Kasumi-1 (cell line): ENCODE data around the gene AMH.
"Not testable (repeated sequence)": the region's sequence is repeated elsewhere in the genome, so short reads cannot be mapped to it uniquely, and the experiment has no call there.

ENCODE experiments used
- DNase-seq, 2 experiments: peaks; one replicate each; lab custom pipeline; 2025; lab: John Stamatoyannopoulos, UW

Gene AMH

DNA sequence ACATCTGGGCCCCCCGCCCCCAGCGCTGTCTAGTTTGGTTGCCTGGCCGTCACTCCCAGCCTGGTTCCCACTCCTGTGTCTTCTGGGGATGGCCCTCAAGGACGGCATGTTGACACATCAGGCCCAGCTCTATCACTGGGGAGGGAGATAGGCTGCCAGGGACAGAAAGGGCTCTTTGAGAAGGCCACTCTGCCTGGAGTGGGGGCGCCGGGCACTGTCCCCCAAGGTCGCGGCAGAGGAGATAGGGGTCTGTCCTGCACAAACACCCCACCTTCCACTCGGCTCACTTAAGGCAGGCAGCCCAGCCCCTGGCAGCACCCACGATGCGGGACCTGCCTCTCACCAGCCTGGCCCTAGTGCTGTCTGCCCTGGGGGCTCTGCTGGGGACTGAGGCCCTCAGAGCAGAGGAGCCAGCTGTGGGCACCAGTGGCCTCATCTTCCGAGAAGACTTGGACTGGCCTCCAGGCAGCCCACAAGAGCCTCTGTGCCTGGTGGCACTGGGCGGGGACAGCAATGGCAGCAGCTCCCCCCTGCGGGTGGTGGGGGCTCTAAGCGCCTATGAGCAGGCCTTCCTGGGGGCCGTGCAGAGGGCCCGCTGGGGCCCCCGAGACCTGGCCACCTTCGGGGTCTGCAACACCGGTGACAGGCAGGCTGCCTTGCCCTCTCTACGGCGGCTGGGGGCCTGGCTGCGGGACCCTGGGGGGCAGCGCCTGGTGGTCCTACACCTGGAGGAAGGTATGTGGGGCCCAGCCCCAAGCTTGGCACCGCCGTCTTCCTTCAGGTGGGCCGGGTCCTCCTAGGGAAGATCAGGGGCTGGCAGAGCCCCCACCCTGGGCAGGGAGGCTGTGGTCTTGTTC is at the start of gene AMH:
TSS of gene AMH (plus strand) at position 314 of the 857 bp plus-strand sequence. CDS start at position 324, 10 bp downstream.
- DNase-seq, result no peak

- DNase-seq, result no peak
These were observed 49.1 kb upstream of the AMH start for GRCh38 chr19:2199861-2200623.

- DNase-seq, result not testable (repeated sequence)
These were observed 48.4 kb upstream of the AMH start for GRCh38 chr19:2200624-2201294.

GRCh38 chr19:2201473-2202148 is 47.5 kb upstream of the AMH start:
- no peak for DNase-seq

GRCh38 chr19:2202366-2202765 is 46.8 kb upstream of the AMH start:
- no peak for DNase-seq

DNA sequence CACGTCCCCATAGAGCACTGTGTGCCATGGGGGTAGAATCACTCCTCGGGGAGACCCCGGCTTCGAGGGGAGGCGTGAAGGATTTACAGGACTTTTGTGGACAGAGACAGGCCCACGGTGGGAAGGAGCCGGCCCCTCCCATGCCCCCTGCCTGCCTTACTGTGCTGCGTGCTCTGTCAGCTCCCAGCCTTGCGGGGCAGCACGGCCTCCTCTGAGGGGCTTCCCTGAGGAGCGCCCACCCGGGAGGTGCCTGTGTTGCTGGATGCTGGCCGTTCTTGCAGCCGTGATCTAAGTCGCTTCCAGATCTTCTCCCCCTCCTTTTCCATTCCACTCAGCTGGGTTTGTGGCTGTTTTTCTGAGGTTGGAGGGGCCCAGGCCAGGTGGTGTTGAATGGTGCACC is 42.1 kb upstream of the AMH start:
- no peak for DNase-seq

DNA sequence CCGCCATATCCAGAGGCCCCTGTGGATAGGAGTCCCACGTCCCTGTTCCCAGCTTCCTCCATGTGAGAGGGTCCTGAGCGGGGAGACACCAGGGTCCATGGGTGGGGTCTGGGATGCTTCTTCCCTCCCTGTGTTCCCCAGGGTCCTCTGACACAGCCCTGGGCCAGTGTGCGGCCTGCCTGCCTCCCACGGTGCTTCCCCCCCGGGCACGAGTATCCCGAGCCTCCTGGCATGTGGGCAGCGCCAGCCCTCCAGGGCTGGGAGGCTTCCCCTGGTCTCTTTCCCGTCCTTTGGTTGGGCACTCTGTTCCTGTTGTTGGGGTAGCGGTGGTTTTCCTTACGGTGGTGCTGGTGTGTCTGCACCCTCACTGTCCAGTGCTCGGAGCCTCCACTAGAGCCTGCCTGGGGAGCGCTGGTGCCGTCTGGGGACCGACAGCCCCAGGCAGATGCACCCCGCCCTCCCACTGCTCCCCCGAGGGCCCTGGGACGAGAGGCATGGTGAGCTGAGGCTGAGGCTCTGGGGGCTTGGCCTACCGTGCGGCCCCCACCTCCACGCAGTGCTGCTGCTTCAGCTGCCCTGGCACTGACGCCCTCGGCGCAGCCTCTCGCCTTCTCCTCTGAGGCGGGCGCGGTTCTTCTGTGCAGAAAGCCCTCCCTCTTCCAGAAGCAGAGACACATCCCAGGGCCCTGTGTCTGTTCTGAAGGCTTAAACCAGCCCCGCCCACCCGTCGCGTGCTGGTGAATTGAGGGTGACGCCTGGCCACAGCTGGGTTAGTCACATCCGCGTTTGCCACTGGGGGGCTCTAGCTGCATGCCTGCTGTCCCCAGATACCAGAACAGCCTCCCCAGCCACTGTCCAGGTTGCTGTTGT is 40.9 kb upstream of the AMH start:
- DNase-seq, result no peak

DNA sequence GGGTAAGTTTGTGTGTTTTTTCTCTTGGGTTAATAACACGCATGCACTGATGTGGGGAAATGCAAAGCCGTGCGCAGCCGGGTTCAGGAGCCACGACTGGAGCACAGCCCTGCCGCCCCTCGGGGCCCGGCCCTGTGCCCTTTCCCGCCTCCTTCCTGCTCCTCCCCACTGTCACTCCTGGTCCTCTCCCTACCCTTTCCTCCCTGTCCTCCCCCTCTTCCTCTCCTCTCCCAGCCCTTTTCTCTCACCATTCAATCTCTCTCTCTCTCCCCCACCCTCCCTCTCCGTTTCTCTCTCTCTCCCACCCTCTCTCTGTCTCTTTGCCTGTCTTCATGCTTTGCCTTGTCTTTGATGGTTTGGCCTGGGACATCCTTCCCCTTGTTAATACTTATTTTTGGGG is 40.1 kb upstream of the AMH start:
- no peak for DNase-seq

- DNase-seq, result no peak
These were observed 39.7 kb upstream of the AMH start for GRCh38 chr19:2209408-2209807.

DNA sequence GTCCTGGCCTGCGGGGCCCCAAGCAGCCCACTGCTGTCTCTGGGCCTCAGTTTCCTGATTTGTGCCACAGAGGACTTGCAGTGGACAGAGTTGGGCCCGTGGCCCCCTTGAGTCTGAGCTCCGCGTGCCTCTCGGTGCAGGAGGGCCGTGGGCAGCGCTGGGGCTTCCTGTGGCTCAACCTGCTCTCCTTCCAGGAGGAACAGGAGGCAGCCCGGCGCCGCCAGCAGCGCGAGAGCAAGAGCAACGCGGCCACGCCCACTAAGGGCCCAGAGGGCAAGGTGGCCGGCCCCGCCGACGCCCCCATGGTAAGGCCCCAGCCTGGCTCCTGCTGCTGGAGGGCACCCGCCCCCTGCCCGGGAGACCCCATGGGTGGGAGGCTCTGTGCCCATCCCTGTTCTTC is 38.9 kb upstream of the AMH start:
- DNase-seq, result no peak

GRCh38 chr19:2210987-2211740 is 38.0 kb upstream of the AMH start:
- DNase-seq, result no peak

DNA sequence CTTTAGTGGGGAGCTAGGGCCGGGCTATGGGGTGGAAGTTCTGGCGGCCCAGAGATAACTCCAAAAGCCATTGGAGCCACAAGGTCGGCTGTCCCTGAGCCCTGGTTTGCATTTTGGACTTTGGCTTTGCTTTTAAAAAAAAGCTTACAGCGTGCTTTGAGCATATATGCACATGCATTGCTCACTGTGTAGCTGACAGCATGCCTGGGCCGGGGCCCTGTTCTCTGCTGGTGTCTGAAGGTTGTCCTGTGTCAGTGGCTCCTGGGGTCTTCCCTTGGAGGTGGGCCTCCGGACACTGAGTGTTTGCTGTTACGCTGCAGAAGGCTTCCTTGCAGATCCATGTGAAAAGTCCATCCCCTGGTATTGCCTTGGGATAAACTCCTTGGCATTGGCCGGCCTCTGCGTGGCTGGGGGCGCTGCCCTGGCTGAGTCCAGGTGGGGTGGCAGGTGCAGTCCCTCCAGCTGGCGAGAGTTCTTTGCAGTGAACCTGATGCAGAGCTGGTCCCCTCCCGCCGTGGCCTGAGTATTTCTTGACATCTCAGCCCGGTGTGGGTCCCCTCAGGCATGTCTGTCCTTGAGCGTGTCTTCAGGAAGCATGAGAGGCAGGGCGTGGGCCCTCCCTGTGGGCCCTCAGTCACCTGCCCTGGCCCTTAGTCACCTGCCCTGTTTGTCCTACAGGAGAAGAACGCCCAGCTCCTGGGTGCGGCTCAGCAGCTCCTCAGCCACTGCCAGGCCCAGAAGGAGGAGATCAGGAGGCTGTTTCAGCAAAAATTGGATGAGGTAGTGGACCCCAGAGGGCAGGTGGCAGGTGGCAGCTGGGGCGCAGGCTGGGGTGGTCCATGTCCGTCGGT is 36.0 kb upstream of the AMH start:
- DNase-seq, result no peak

DNA sequence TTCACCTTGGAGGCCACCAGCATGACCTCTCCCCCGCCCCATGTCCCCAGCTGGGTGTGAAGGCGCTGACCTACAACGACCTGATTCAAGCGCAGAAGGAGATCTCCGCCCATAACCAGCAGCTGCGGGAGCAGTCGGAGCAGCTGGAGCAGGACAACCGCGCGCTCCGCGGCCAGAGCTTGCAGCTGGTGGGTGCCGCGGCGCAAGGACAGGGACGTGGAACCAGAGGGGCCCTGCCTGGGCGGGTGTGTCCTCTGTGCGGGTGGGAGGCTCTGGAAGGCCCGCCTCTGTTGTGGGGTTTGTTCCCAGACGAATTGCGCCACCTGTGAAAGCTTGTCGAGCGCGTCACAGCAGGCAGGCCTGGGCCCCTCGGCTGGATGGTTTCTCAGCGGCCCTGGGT is 35.3 kb upstream of the AMH start:
- DNase-seq, result no peak

- no peak for DNase-seq
These were observed 34.9 kb upstream of the AMH start for GRCh38 chr19:2214251-2214650.

GRCh38 chr19:2215281-2215751 is 33.8 kb upstream of the AMH start:
- DNase-seq, result no peak

- no peak for DNase-seq
These were observed 32.5 kb upstream of the AMH start for GRCh38 chr19:2216361-2217225.

- DNase-seq, result no peak
These were observed 31.5 kb upstream of the AMH start for GRCh38 chr19:2217591-2217990.

DNA sequence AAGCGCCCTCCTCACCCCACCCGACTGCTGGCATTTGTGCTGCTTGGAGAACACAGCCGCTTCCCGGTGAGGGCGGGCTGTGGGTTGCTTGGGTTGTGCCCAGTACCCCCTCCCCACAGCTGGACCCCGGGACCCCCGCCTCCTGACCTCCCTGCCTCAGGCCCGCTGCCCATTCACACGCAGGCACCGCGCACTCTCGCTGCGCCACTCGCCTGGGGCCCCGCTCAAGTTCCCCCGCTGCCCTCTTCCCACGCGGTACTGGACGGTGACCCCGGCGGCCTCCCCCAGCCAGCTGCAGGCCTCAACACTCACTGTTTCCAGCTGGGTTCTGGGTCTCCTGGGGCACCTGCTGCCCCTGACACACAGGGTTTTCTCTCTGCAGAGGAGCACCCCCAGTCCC is 29.4 kb upstream of the AMH start:
- no peak for DNase-seq
